DND-41 (cell line): ENCODE data around the gene EFHD2.

Experiments
- CTCF ChIP-seq: IDR thresholded peaks from 2 replicates; pipeline ENCODE4 v1.5.1; 2012; ENCODE audit warnings: borderline replicate concordance, low read length, moderate library complexity, mild to moderate bottlenecking; ENCODE audit not compliant: poor library complexity, severe bottlenecking; ENCODE audit errors: extremely low read depth
- EZH2 ChIP-seq: IDR thresholded peaks from 3 replicates; pipeline ENCODE4 v1.6.1; 2012; ENCODE audit warnings: borderline replicate concordance, low read depth, mild to moderate bottlenecking, moderate library complexity, low read length, inconsistent platforms; ENCODE audit not compliant: severe bottlenecking

- no peak for TF ChIP-seq CTCF
- no peak for TF ChIP-seq EZH2
Measured at GRCh38 chr1:15465674-15466073, 56.0 kb downstream of the EFHD2 start.
